ENCODE data around the gene ABI3BP. TPM values are rescaled to one million over a fixed set of nuclear protein-coding genes. Genes with fewer than 3 reads are reported as not detected.

Gene ABI3BP
- polyA plus RNA-seq, 3 donors, result 17.4 to 29.2 (median 24.1) TPM

DNA sequence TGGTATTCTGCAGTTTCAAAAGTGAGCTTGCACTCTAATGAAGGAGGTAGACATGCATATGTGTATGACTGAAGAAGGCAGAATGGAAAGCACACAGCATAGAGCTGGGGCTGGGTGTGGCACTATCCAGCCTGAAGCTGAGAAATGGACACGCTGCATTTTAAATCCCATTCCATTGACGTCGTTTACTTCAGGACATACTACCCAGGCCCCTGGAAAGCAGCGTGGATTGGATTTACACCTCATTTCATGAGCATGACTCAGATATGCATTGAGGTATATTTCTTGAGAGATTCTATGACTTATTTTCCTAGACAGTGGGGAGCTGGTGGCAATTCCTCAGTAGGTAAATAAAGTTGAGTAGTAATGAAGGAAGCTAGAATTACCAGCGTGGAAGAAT lies 101.4 kb downstream of the ABI3BP start:
- no peak for DNase-seq (ENCODE audit: low read depth in 3 of 3, low spot score in 2 of 3)

DNA sequence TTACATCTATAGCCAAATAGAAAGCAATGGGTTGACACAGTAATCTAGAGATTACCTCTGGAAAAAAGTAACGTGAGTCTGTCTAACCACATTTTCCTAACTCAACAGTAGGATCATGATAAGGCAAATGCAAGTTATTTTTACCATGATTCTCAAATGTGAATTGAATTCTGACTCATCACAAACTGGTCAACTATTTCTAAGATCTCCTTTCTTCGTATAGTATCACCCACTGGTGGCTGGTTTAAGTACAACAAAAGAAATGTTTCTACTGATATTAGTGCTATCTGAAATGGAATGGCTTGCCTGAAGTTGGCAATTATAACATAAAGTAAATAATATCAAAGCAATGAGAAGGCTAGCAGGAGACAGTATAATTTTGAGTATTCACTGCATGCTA lies 102.2 kb downstream of the ABI3BP start:
- DNase-seq (ENCODE audit: low read depth in 3 of 3, low spot score in 2 of 3), result no peak

DNA sequence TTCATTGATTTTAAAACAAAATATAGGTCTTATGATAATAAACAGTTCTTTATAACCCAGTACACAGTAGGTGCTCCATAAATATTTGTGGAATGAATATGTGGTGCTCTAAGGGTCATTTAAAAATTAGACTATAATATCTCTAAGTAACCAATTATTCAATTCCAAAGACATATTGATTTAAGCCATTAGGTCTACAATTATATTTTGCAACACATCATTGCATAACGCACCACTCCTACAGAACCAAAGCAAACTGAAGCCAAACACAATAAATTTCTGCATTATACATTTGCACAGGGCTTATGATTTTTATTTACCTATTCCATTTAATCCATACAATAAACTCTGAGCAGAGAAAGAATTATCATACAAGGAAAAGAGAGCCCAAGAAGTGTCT lies 104.3 kb downstream of the ABI3BP start:
- no peak for DNase-seq (ENCODE audit: low read depth in 3 of 3, low spot score in 2 of 3)

DNA sequence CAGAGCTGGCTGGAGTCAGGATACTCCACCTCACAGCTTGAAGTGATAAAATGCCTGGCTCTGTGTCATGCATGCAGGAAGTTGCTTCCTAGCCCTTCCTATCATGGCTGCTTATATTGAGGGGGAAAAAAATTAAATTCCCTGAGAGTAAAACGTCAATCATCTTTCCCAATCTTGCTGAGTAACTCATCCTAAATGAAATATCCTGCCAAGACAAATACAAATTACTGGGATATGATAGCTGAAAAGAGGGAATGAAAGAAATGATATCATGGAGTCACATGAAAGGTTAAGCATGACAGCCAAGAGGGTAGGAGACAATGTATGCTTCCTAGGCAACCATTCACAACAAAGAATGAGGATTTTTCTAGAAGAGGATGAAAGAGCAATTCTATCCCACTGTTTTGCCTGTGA lies 110.6 kb downstream of the ABI3BP start:
- DNase-seq (ENCODE audit: low read depth in 3 of 3, low spot score in 2 of 3), result no peak

DNA sequence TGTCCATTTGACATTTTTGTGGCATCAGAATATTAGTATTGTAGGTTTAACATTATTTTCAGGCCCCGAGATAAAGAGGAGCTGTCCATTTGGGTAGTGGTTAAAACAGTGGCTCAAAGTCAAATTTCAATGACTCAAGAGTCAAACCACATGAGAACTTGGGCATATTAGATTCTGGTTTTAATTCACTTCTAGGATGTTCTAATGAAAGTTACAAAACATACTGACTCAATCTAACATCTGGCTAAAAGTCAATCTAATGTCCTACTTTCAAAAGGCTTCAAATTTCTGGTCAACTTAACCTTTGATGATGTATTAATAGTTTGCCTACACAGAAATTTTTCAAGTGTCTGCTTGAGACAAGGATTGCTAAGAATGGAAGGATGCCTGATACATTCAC lies 112.4 kb downstream of the ABI3BP start:
- DNase-seq (ENCODE audit: low read depth in 3 of 3, low spot score in 2 of 3), result no peak

DNA sequence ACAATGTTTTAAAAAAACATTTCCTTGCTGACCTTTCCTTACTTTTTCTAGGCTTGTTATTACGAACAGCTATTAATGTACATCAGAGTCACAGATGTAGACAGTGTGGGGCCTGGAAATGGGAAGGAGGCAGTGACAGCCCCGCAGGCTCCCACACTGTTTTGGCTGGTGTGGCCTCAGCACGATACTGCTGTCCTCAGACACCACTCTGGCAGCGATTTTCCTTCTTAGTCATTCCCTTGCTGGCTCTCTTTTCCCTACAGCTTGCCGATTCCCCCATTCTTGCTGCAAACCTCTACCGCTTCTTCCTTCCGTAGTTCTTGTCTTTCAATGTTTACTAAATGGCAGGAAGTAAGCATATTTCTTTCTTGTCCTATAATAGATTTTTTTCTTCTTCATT lies 113.1 kb downstream of the ABI3BP start:
- no peak for DNase-seq (ENCODE audit: low read depth in 3 of 3, low spot score in 2 of 3)

DNA sequence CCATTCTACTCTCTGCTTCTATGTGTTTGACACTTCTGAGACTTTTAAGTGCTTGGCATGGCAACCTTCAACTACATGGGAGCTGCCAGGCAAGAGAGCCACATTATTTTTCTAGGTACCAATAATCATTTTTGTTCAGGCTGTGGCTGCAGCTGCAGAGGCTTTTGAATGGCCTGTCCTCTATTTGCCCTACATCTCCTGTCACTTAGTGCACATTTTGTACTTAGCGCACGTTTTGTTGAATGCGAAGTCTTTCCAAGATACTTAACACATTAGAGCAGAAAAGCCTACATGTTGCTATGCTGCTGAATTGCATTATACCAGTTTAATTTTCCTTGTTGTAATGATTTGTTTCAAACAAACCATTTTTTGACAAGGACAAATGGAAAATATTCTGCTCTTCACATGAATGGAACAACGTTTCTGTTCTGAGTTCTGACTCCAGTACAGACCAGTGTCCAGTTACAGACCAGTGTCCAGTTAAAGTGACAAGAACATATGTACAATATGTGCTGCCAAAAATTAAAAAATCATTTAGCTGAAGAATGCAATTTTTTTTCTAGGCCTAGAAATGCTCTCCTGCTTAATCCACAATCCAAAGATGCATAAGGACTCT lies 113.9 kb downstream of the ABI3BP start:
- no peak for DNase-seq (ENCODE audit: low read depth in 3 of 3, low spot score in 2 of 3)

DNA sequence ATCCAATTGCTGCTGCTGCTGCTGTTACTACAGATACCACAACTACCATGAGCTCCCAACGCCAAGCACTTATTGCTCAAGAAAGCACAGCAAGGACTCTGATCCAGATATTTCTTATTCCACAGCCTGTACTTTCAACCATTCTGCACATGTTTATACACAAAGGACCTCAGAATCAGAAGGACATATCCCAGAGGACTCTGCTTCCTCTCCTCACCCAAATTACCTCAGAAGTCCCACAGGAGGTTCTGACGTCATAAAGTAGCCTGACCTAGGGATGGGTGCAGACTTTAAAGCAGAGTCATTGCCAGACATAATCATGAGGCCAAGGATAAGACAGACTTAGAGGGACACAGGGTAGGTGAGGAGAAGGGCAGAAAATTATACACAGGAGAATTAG lies 115.9 kb downstream of the ABI3BP start:
- DNase-seq (ENCODE audit: low read depth in 3 of 3, low spot score in 2 of 3), result no peak

DNA sequence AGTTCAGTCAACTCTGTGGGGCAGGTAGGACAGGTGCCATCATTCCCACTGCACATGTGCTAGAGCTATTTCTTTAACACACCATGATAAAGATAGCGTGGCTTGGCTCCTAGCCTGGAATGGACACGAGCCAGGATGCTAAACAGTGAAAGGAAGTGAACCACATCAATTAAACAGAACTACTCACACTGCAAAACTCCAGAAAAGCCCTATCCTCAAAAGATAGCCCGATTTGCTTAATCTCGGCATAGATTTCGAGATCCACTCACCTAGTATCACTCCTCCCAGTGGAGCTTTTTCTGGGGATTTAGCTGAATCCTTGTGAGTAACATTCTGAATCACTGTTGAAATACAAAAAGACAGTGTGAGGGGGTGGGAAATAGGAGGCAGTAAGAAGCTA lies 118.0 kb downstream of the ABI3BP start:
- peak in 1 of 3 donors; percentile 7 for DNase-seq (ENCODE audit: low read depth in 3 of 3, low spot score in 2 of 3)

DNA sequence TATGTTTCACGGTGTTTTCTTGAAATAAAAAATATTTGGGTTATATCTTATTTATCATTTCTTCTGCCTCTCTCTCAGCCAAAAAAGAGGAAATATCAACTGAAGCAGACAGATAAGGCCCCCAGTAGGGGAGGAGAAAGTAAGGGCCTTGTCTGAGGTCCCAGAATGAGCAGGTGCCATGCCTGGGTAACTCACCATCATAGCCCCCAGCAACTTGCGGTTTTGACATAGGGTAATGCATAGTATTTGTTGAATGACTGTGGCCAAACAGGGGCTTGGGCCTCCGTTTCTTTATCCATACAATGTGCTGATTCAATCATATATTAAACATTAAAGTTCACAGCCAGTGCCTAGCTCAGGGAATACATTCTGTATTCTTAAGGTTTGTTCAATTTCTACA lies 119.6 kb downstream of the ABI3BP start:
- DNase-seq (ENCODE audit: low read depth in 3 of 3, low spot score in 2 of 3), result no peak

DNA sequence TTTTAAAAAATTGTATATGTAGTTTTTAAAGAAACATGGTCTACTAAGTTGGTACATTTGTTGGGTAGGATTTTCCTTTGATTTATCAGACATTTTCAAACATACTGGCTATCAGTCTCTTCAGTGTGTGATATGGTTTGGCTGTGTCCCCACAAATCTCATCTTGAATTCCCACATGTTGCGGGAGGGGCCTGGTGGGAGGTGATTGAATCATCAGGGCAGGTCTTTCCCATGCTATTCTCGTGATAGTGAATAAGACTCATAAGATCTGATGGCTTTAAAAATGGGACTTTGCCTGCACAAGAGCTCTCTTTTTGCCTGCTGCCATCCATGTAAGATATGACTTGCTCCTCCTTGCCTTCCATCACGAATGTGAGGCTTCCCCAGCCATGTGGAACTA lies 121.9 kb downstream of the ABI3BP start:
- DNase-seq (ENCODE audit: low read depth in 3 of 3, low spot score in 2 of 3), result no peak

DNA sequence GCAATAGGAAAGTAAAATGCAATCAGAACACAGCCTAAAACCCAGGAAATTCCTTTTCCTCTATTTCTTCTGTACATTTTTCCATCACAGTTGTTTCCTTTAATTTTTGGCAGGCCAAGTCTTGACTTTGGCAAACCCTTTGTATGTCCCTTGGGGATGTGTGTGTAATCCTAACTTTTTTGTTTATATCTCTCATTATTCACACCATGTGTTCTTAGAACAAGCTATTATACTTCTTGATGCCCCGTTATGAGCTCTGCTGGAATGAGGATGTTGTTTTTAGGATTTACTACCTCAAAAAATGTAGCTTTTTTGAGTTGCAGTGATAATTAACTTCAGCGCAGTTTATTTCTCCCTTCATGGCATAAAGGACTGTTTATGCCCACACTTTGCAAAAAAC lies 123.4 kb downstream of the ABI3BP start:
- peak; percentile 18 to 25 (median 21) for DNase-seq (ENCODE audit: low read depth in 3 of 3, low spot score in 2 of 3)

DNA sequence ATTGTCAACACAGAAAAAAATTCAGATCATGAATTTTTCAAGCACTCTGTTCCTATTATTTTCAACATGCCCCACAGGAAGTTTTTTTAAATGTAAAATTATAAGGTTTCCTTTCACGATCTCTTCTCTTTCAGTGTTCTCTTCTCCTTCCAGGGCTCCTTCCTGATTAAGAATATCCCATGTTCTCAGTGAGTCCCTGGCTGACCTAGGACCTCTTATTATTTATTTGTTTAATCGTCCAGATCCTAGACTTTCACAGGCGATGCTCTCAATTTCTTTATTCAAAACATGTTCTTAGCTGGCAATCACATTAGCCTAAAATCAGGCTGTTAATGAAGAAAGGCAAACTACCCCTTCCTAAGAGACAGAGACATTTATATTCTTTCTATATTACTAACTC lies 124.3 kb downstream of the ABI3BP start:
- no peak for DNase-seq (ENCODE audit: low read depth in 3 of 3, low spot score in 2 of 3)

DNA sequence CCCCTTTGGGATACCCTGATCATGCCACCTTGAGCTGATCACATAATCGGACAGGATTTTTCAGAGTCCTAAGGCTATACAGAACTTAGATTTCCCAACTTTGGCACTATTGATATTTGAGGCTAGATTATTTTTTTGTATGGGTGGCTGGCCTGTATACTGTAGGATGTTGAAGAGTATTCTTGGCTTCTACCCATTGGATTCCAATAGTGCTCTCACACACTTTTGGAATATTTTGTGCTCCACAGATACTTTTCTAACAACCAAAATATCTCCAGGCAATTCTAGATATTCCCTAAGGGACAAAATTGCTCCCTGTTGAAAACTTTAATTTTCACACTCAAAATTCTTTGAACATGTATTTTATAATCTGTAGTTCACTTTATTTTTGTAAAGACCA lies 125.1 kb downstream of the ABI3BP start:
- DNase-seq (ENCODE audit: low read depth in 3 of 3, low spot score in 2 of 3), result no peak

DNA sequence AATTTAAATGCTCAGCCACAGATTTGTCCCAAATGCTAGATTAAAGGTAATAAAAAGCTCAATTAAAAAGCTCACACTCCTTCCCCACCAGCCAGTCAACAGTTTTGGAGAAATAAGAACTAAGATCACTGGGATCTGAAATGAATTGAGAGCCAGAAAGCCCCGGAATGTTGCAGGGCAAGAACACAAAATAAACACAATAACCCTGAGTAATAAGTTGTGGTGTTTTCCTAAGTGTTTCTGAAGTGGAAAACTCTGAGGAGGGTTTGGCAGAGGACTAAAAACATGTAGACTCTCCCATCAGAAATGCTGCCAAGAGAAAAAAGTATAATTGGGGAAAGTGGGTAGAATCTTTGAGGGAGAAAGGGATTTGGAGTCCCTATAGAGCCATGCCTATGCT lies 127.8 kb downstream of the ABI3BP start:
- no peak for DNase-seq (ENCODE audit: low read depth in 3 of 3, low spot score in 2 of 3)

DNA sequence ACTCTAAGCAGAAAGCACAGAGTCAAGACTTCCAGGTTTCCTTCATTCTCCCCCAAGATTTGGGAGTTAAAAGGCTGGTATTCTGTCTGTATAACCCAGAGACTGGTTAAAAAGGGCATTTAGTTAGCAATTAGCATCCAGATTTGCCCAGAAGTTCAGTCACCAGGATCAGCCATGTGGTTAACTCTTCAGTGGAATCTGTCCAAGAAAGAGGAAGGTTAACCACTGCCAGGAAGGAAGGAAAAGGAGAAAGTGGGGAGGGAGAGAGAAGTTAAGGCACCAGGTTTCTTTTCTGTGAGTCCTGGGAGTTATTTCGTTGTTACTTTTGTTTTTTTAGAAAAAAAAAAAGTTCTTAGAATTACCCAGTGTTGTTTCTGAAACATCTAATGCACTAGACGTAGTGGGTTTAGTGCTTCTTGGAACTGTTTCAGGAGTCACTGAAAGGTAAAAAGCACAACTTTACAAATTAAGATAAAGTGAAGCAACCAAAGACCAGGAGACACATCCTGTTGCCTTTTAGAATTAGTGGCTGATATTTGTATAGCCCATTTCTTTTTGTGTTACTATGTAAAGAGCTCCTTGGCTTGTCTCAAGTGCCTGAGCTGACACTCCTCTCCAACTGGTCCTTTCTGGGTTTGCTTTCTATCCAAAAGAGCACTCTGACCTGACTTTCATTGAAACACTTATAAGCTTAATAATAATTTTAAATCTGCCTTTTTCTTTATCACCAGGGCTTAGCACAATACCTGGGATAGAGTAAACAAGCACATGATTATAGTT lies 128.6 kb downstream of the ABI3BP start:
- DNase-seq (ENCODE audit: low read depth in 3 of 3, low spot score in 2 of 3), result no peak

DNA sequence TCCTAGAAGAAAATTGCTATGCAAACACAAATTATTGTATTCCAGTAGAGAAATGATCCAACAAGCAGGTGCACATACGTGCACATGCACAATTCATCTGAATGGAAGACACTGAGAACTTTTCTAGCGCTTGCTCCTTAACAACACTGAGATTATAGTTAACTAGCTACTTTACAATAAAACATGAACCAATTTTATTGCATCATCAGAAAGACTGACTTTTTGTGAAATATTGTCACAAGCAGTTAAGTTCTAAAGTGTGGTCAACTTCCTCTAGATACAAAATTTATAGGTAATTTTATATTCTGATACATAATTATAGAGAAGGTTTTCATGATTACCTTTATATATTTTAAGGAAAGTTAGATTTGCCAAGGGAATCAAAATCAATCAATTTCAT lies 135.4 kb downstream of the ABI3BP start:
- no peak for DNase-seq (ENCODE audit: low read depth in 3 of 3, low spot score in 2 of 3)

DNA sequence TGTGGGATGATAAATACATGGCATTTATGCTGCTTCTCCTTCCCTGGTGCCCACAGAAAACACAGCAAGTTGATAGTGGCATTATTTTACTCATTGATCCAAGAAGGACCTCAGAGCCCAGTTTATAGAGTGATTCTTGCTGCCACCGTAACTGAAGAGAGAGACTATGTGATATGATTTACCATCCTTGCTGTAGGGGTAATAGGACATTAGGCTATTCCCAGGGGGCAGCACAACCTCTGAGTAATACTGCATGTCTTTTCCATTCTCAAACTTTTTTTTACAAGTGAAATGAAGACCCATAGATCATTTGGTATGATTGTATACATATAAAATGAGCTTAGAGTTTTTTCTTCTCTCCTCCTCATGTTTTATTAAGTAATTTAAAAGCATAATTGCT lies 136.4 kb downstream of the ABI3BP start:
- DNase-seq (ENCODE audit: low read depth in 3 of 3, low spot score in 2 of 3), result no peak

DNA sequence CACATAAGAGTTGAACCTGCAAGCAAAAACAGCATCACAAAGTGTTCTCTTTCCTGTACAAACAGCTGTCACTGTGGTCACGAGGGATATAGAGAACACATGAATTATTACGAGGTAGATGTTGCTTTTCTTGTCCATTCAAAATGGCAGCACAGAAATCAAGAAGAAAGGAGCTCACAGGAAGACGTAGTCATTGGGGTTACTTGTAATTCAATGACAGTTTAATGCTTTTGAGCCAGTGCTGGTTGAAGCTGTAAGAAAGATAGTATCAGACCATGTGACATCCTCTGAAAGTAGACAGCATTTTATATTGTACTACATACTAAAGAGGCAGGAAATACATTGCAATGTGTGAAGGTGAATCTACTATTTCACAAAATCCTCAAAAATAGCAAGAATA lies 140.4 kb downstream of the ABI3BP start:
- no peak for DNase-seq (ENCODE audit: low read depth in 3 of 3, low spot score in 2 of 3)

DNA sequence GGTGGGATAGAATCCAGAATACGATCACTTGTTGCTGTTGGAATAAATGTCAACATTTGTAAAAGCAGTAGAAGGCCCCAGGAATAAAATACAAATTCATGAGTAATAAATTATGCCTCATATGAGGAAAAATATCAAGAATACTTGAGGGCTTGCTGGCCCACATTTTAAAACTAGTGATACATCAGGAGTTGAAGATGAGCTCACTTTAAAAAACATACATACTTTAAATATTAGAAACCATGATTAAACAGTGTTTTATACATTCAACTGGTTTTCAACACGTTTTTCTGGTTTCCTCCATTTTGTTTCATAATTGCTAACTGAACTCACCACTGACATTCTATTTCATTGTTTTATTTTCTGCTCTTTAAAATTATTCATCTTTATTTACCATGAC lies 142.5 kb downstream of the ABI3BP start:
- DNase-seq (ENCODE audit: low read depth in 3 of 3, low spot score in 2 of 3), result no peak

DNA sequence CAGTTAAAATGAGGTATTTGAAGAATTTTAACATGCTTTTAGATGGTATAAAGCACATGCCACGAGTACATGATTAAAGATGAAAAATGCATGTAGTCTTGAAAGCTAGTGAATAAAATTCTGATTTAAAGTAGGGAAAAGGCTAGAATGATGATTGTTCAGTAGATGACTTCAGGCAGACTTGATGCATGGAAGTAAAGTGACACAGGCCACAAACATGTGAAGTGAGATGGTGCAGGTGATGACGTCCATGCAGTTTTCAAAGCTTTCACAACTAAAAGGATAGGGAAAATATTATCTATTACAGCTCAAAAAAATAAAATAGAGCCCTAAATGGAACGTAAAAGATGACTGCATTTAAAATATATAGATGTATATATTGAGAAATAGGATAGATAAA lies 143.1 kb downstream of the ABI3BP start:
- DNase-seq (ENCODE audit: low read depth in 3 of 3, low spot score in 2 of 3), result no peak

DNA sequence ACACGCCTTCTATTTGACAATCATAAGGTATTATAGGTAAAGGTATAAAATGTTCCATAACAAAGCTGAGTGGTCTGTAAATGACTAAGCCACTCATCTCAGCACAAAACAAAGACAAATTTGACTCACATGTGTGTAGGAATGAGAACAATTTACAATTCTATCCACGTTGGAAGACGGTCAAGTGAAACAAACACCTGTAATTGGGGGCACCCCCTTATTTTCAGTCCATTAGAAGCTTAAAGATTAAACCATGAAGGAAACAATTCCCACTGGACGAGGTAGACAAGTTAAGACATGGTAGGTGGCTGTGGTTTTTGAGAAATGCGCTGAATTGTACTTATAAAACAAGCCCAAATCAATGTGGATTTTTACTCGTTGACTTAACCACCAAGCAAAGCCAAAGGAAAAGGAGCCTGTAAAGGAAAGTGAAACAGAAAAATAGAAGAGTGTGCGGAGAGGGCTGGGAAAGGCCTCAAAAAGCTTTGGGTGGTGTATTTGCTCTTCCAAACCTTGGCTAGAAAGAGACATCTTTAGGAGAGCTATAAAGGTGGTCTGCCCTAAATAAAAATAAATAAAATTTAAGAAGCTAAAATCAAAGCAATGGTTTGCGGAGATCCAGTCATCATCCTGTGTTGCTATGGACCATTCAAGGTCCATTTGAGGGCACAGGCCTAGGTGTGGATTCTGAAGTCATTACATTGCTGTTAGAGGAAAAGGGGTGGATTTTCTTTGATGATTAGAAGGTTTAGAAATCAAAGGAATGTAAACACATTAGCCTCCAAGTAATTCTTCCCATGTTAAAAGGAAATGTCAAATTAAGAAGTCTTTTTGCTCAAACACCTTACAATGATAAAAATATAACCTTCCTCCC lies 148.9 kb downstream of the ABI3BP start:
- DNase-seq (ENCODE audit: low read depth in 3 of 3, low spot score in 2 of 3), result no peak

Measured in right renal cortex interstitium (tissue), 3 donors.